Tracheal epithelial cell (primary cell): ENCODE data around the gene RAB9A. TPM values are rescaled to one million over a fixed set of nuclear protein-coding genes. Genes with fewer than 3 reads are reported as not detected.

ENCODE experiments used
- total RNA-seq: library from RNA; depleted of rRNA; stranded (reverse); fragments of >200 nt; gene quantifications from 2 replicates; pipeline ENCODE4 v1.2.1, GENCODE V29; 2014

Gene RAB9A, protein sequence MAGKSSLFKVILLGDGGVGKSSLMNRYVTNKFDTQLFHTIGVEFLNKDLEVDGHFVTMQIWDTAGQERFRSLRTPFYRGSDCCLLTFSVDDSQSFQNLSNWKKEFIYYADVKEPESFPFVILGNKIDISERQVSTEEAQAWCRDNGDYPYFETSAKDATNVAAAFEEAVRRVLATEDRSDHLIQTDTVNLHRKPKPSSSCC
- 52.2 and 54.5 TPM in 2 replicates for total RNA-seq

DNA sequence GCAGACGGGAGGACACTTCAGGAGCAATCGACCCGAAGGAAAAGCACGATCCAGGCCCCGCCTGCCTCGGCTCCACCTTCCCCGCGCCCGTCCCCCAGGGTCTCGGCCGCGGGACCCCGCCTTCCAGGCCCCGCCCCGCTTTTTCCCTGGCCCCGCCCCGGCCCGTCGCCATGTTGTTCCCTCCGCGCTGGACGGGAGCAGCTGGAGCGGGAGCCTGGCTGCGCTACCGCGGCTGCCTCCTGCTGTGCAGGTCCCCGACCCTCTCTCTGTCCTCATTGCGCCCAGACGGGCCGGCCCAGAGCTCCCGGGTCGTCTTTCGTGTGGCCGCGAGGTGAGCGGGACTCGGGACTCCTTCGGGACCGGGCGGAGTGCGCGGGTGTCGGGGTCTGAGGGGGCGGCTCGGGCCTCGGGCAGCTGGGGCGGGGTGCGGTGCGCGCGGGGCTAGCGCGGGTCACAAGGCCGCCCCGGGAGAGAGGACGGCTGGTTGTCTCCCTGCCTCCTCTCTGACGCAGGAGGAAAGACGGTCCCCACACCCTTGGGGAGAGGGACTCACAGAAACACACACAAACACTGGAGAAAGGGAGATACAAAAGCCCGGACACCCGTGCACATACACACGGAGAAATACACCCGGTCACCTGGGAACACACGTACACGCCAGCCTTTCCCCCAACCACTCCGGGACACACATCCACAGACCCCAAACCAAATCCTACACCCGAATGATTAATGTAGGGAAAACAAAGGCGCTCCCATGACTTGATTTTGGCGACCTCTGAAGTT lies at the start of gene RAB9A:
Gene RAB9A, plus strand, starts transcription at position 171 of the 783 bp plus-strand sequence. CDS start 19,619 bp downstream, outside the sequence.

DNA sequence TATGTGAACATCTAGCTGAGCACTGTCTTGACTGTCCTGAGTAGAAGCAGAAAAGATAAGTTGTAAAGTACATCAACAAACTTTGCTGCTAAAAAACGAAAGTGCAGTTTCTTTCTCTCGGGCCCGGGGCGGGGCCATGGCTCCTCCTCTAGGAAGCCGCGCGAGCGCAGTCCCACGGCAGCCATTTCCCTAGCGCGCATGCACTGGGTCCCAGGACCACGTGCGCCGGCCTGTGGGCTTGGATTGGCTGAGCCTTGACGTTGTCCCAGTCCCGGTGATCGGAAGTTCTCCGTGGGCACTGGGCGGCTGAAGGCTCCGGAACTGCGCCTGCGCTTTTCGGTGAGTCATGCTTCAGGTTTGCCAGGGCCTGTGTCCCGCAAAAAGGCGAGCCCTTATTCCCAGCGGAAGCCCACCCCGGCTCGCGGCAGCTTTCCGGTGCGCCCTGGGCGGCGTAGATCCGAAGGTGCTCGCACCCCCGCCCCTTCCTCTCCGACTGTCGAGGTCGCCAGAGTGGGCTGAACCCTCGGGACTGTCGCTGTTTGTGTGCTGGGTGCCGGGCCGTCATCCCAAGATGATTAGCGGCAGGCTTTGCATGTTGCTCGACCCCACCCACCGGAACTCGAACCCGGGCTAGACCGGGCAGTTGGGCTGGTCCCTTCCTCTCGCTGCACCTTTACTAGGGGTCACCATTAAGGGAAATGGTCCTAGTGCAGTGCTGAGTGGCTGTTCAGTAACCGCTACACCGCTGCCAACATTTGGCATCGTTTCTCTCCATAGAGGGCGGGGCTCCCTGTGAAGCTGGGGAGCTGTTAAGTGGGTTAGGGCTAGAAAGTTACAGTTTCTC lies 35.9 kb upstream of the RAB9A start, which contains the start of gene TCEANC:
Gene TCEANC, plus strand, starts transcription at position 292 of the 844 bp plus-strand sequence. CDS start 9,368 bp downstream, outside the sequence.

DNA sequence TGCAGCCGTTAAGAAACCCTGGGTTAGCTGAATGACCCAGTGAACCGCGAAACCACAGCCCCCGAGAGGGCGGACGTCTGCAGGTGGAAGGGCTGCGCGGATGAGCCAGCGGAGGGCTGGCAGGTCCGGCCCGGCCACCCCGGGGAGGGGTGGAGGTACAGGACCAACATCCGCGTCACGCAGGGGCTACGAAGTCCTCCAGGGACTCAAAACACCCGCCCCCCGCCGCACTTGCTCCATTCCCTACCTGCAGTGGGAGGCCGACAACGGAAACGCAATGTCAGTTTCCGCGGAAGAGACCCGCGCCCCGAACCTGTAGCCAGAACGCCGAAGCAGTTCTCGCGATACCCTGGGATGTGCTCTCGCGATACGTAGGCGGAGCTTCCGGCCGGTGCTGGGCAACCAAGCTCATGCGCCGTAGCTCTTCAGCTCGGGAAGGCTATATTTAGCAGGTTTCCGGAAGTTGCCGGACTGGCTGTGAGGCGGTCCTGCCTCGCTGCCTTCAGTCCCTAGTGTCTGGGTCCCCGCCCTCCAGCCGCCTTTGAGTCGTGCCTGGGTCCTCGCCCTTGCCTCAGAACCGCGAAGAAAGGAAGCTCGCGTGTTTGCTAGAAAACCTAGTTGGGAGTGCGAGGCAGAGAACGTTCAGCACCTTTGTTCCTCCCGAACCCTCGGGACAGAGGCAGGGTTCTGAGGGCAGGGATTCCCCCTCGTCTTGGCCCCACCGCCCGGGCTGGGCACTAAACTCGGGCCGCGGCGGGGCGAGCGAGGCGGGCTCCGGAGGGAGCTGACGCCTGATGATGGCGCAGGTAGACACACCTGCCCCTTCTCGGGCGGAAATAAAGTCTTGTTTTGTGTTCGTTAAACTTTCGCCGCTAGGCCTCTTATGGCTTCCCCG lies 45.6 kb downstream of the RAB9A start, which contains the start of the genes OFD1 and TRAPPC2:
Gene OFD1, plus strand, starts transcription at position 471 of the 895 bp plus-strand sequence. Its CDS starts 324 bp downstream, at position 795.
Gene TRAPPC2, minus strand, starts transcription at position 343 of the 895 bp plus-strand sequence. CDS start 14,657 bp downstream, outside the sequence.

Other genes starting within 250 kb of the RAB9A start
- gene EGFL6, start 119.5 kb upstream of the RAB9A start, total RNA-seq = 0.21 TPM in 1 of 2 replicates, not detected in the other
- gene TCEANC, start 36.0 kb upstream of the RAB9A start, total RNA-seq = 1.7 and 1.9 TPM in 2 replicates
- gene TRAPPC2, start 45.5 kb downstream of the RAB9A start, total RNA-seq = 15.4 and 19.4 TPM in 2 replicates
- gene OFD1, start 45.6 kb downstream of the RAB9A start, total RNA-seq = 11.9 and 14.0 TPM in 2 replicates
- gene GPM6B, start 128.0 kb downstream of the RAB9A start, total RNA-seq = under 0.01 and 0.21 TPM in 2 replicates